Kidney glomerular epithelial cell (primary cell): ENCODE results near the gene SKIDA1.
A peak's percentile ranks its signal among the peaks of the same experiment; 100 is the strongest.

Experiments
- DNase-seq: peaks from one replicate; lab custom pipeline; 2025; lab: John Stamatoyannopoulos, UW

The SKIDA1 gene

GRCh38 chr10:21517134-21518031 is 8.1 kb downstream of the SKIDA1 start:
- DNase-seq = peak; percentile 33

- DNase-seq = peak; percentile 40
Measured at GRCh38 chr10:21516242-21517131, 9.0 kb downstream of the SKIDA1 start.

- DNase-seq = peak; percentile 50
Measured at GRCh38 chr10:21515361-21516241, 9.9 kb downstream of the SKIDA1 start.

GRCh38 chr10:21514818-21515351 is 10.6 kb downstream of the SKIDA1 start:
- no peak for DNase-seq

GRCh38 chr10:21514129-21514817 is 11.2 kb downstream of the SKIDA1 start:
- DNase-seq = no peak

- DNase-seq = no peak
Measured at GRCh38 chr10:21513405-21513788, 12.1 kb downstream of the SKIDA1 start.

GRCh38 chr10:21512573-21513404 is 12.7 kb downstream of the SKIDA1 start:
- no peak for DNase-seq

- no peak for DNase-seq
Measured at GRCh38 chr10:21511946-21512572, 13.4 kb downstream of the SKIDA1 start.

- no peak for DNase-seq
Measured at GRCh38 chr10:21511095-21511570, 14.3 kb downstream of the SKIDA1 start.

GRCh38 chr10:21510241-21511094 is 15.0 kb downstream of the SKIDA1 start:
- no peak for DNase-seq

GRCh38 chr10:21509341-21510240 is 15.9 kb downstream of the SKIDA1 start:
- DNase-seq = no peak

GRCh38 chr10:21508706-21509331 is 16.7 kb downstream of the SKIDA1 start:
- no peak for DNase-seq

GRCh38 chr10:21507150-21507549 is 18.3 kb downstream of the SKIDA1 start:
- no peak for DNase-seq

- no peak for DNase-seq
Measured at GRCh38 chr10:21506351-21506750, 19.1 kb downstream of the SKIDA1 start.

GRCh38 chr10:21505711-21506278 is 19.7 kb downstream of the SKIDA1 start:
- no peak for DNase-seq

GRCh38 chr10:21503542-21503941 is 21.9 kb downstream of the SKIDA1 start:
- DNase-seq = no peak

GRCh38 chr10:21502348-21502740 is 23.1 kb downstream of the SKIDA1 start:
- no peak for DNase-seq
